K562 (cell line): ENCODE measurements around the gene PRUNE1. TPM values are rescaled to one million over a fixed set of nuclear protein-coding genes. Genes with fewer than 3 reads are reported as not detected.

Experiments
- ATAC-seq: fragments of 200-7000 bp; cut with Tn5 transposase; 3 replicates; pipeline ENCODE4 v1.9.1; 2020; ENCODE audit warnings: moderate library complexity
- BruUV-seq: library from RNA; stranded (reverse); fragments of 400-500 nt; replicated peaks from 2 replicates; lab custom pipeline; 2021; lab: Mats Ljungman, UMichigan
- CTCF ChIA-PET: fragments of 300-600 bp; formaldehyde crosslinking; extraction: SDS; loops from one replicate; lab custom pipeline; 2021; ENCODE audit warnings: low intra/inter-chr PET ratio; lab: Yijun Ruan, JAX
- POLR2A ChIA-PET: fragments of 300-600, 350-650 bp; sonication (Branson Sonifier 250); formaldehyde crosslinking; extraction: SDS; loops from one replicate; lab custom pipeline; 2021; ENCODE audit warnings: antibody characterized with exemption, inconsistent platforms; lab: Yijun Ruan, JAX
- DNase-seq, 4 experiments: peaks; one replicate each; pipeline versions ENCODE4 v3.0.0 to v3.0.0-alpha.2; 2011 to 2018; ENCODE audit warnings: low spot score in 3 of 4, mixed read lengths in 3 of 4; ENCODE audit errors: extremely low read depth in 1 of 4
- FAIRE-seq: peaks from 2 replicates; lab custom pipeline; 2011; peaks lifted over from hg19 to GRCh38; lab: Jason Lieb, UNC
- H2AFZ ChIP-seq: 2 replicates; pipeline ENCODE4 v1.6.0; 2011; ENCODE audit warnings: low read depth, low read length, control low read depth, inconsistent platforms
- H3K27ac ChIP-seq: fragments of 200-600 bp; 3 replicates; pipeline ENCODE4 v1.8.0; 2011; ENCODE audit warnings: low read depth, mild to moderate bottlenecking, control low read depth, inconsistent platforms, low read length, moderate library complexity, mixed read lengths; ENCODE audit errors: extremely low read depth
- H3K27me3 ChIP-seq, 2 experiments: fragments of 300-600 bp in 1 of 2; 2 replicates in 1 of 2; 3 replicates in 1 of 2; pipeline versions ENCODE4 v1.6.0 to v1.8.0; 2011; ENCODE audit warnings: inconsistent platforms in 2 of 2, low read length in 2 of 2, mild to moderate bottlenecking in 1 of 2, mixed read lengths in 1 of 2, moderate library complexity in 1 of 2; ENCODE audit not compliant: control insufficient read depth in 2 of 2, insufficient read depth in 2 of 2
- H3K36me3 ChIP-seq: fragments of 300-600 bp; 3 replicates; pipeline ENCODE4 v1.8.0; 2011; ENCODE audit warnings: mild to moderate bottlenecking, low read length, inconsistent platforms; ENCODE audit not compliant: control insufficient read depth, insufficient read depth
- H3K4me1 ChIP-seq, 2 experiments: fragments of 200-600 bp in 1 of 2; replicated peaks in 1 of 2; 2 replicates in 1 of 2; 3 replicates in 1 of 2; pipeline versions ENCODE4 v1.5.1 to v1.8.0; 2011; ENCODE audit warnings: inconsistent platforms in 2 of 2, low read length in 2 of 2, mild to moderate bottlenecking in 1 of 2, mixed read lengths in 1 of 2, moderate library complexity in 1 of 2; ENCODE audit not compliant: control insufficient read depth in 2 of 2, insufficient read depth in 2 of 2
- H3K4me2 ChIP-seq: 2 replicates; pipeline ENCODE4 v1.6.1; 2011; ENCODE audit warnings: low read length, control low read depth, inconsistent platforms, mixed read lengths; ENCODE audit not compliant: insufficient read depth
- H3K4me3 ChIP-seq: fragments of 200-600 bp; sonication (generic), shearing (Covaris generic); 2 replicates; pipeline ENCODE4 v1.5.1; 2016; ENCODE audit warnings: control low read depth, inconsistent platforms
- H3K79me2 ChIP-seq: fragments of 200-600 bp; 3 replicates; pipeline ENCODE4 v1.8.0; 2011; ENCODE audit warnings: low read length, inconsistent platforms; ENCODE audit not compliant: control insufficient read depth, insufficient read depth
- H3K9ac ChIP-seq, 2 experiments: 2 replicates each; pipeline versions ENCODE4 v1.6.0 to v1.6.1; 2011; ENCODE audit warnings: low read depth in 2 of 2, low read length in 2 of 2, control low read depth in 1 of 2, inconsistent platforms in 1 of 2, mild to moderate bottlenecking in 1 of 2, mixed read lengths in 1 of 2; ENCODE audit not compliant: insufficient read depth in 1 of 2
- H3K9me1 ChIP-seq: one replicate; pipeline ENCODE4 v1.6.0; 2011; ENCODE audit warnings: inconsistent platforms, mild to moderate bottlenecking, low read length, moderate library complexity; ENCODE audit not compliant: control insufficient read depth, insufficient read depth
- H3K9me3 ChIP-seq: replicated peaks from 2 replicates; pipeline ENCODE4 v1.5.1; 2011; ENCODE audit warnings: low read depth, low read length, inconsistent platforms; ENCODE audit not compliant: control insufficient read depth, insufficient read depth
- H4K20me1 ChIP-seq: replicated peaks from 2 replicates; pipeline ENCODE4 v1.6.1; 2011; ENCODE audit warnings: low read length, inconsistent platforms, mixed read lengths; ENCODE audit not compliant: control insufficient read depth, insufficient read depth
- CBX8 ChIP-seq: fragments of 200-600 bp; sonication (generic); IDR thresholded peaks from 2 replicates; pipeline ENCODE4 v1.6.1; 2012; ENCODE audit warnings: borderline replicate concordance, mixed run types, low read depth, mild to moderate bottlenecking, moderate library complexity, mixed read lengths, low read length, control low read depth, inconsistent platforms; ENCODE audit not compliant: poor library complexity, severe bottlenecking; ENCODE audit errors: extremely low read depth
- CTBP1 ChIP-seq: fragments of 450-650 bp; IDR thresholded peaks from 2 replicates; pipeline ENCODE4 v1.6.1; 2016; ENCODE audit warnings: borderline replicate concordance
- E2F3 ChIP-seq: fragments of 250-450 bp; sonication (Bioruptor Pico); IDR thresholded peaks from 2 replicates; pipeline ENCODE4 v1.4.0; 2020; ENCODE audit warnings: mild to moderate bottlenecking
- FOXJ2 ChIP-seq: fragments of 200-800 bp; sonication (Bioruptor generic); IDR thresholded peaks from 2 replicates; pipeline ENCODE4 v1.6.1; 2016; ENCODE audit warnings: missing genetic modification characterization, missing compliant biosample characterization
- GTF2E2 ChIP-seq: fragments of 200-800 bp; sonication (Bioruptor generic); IDR thresholded peaks from 2 replicates; pipeline ENCODE4 v1.6.1; 2016; ENCODE audit warnings: missing genetic modification characterization, missing compliant biosample characterization
- HNRNPH1 ChIP-seq: fragments of 200-400 bp; formaldehyde crosslinking; optimal IDR thresholded peaks from 2 replicates; pipeline ENCODE3; 2017; ENCODE audit warnings: low read depth, mild to moderate bottlenecking, low read length, moderate library complexity
- ILF3 ChIP-seq: fragments of 450-650 bp; IDR thresholded peaks from 2 replicates; pipeline ENCODE4 v1.6.1; 2018; ENCODE audit warnings: antibody characterized with exemption, mild to moderate bottlenecking, moderate library complexity, borderline replicate concordance
- KDM5B ChIP-seq: fragments of 200-600 bp; sonication (generic); IDR thresholded peaks from 2 replicates; pipeline ENCODE4 v1.6.1; 2012; ENCODE audit warnings: low read depth, mild to moderate bottlenecking, moderate library complexity, low read length, control low read depth, inconsistent platforms; ENCODE audit not compliant: insufficient replicate concordance
- NFRKB ChIP-seq: fragments of 450-650 bp; IDR thresholded peaks from 2 replicates; pipeline ENCODE4 v1.6.1; 2016; ENCODE audit warnings: low read depth
- RBM15 ChIP-seq: fragments of 200-400 bp; formaldehyde crosslinking; IDR thresholded peaks from 2 replicates; pipeline ENCODE4 v1.6.1; 2018; ENCODE audit warnings: mild to moderate bottlenecking, low read length, moderate library complexity; ENCODE audit not compliant: insufficient read depth
- SMARCA5 ChIP-seq: fragments of 450-650 bp; IDR thresholded peaks from 2 replicates; pipeline ENCODE4 v1.6.1; 2016
- SNIP1 ChIP-seq: fragments of 450-650 bp; IDR thresholded peaks from 2 replicates; pipeline ENCODE4 v1.7.1; 2017; ENCODE audit warnings: low read depth, mild to moderate bottlenecking
- SPI1 ChIP-seq: IDR thresholded peaks from 2 replicates; pipeline ENCODE4 v1.6.1; 2011; ENCODE audit warnings: low read depth, low read length, control low read depth, borderline replicate concordance
- U2AF1 ChIP-seq: fragments of 200-400 bp; formaldehyde crosslinking; optimal IDR thresholded peaks from 2 replicates; pipeline ENCODE3; 2017; ENCODE audit warnings: mild to moderate bottlenecking, low read depth, low read length, moderate library complexity
- ZNF134 ChIP-seq: fragments of 250-450 bp; sonication (Bioruptor Pico); conservative IDR thresholded peaks from 2 replicates; pipeline ENCODE4 v1.4.0; 2020
- ZNF668 ChIP-seq: fragments of 250-450 bp; sonication (Bioruptor Pico); IDR thresholded peaks from 2 replicates; pipeline ENCODE4 v1.8.0; 2022; ENCODE audit warnings: mild to moderate bottlenecking, inconsistent platforms
- ZNF79 ChIP-seq: fragments of 250-450 bp; sonication (Bioruptor Pico); IDR thresholded peaks from 2 replicates; pipeline ENCODE4 v1.4.0; 2020; ENCODE audit warnings: low read depth, mild to moderate bottlenecking, moderate library complexity
- WGBS: fragments of 100-300 bp; shearing (Covaris generic); methylation state at CpG from one replicate; pipeline ENCODE4 v1.1.6; 2016; ENCODE audit warnings: low coverage, mixed read lengths; ENCODE audit not compliant: insufficient coverage; ENCODE audit errors: missing lambda C conversion rate; 5-methylcytosine and 5-hydroxymethylcytosine counted together
- in situ Hi-C: fragments of 300-500 bp; cut with MboI; formaldehyde crosslinking; loops from 4 replicates; pipeline ENCODE4 v1.15.0; 2018; ENCODE audit warnings: inconsistent platforms, mixed read lengths
- intact Hi-C: fragments of 100-400 bp; cut with micrococcal nuclease; formaldehyde crosslinking; loops from 2 replicates; pipeline ENCODE4 v1.14.2; 2022
- polyA plus RNA-seq, 8 experiments: library from polyadenylated mRNA; depleted of rRNA in 4 of 8; stranded (reverse) in 5 of 8; unstranded in 3 of 8; fragments of >200 nt; fragmentation: Nextera tagmentation in 2 of 8; fragmentation: Illumina TruSeq in 1 of 8; extraction: Ambion mirVana in 2 of 8; extraction: Trizol in 1 of 8; gene quantifications; 2 replicates each; pipeline versions ENCODE4 v1.2.1 to v1.2.3, GENCODE V29; 2011 to 2014; ENCODE audit warnings: inconsistent platforms in 1 of 8, missing spikeins in 1 of 8
- total RNA-seq, 7 experiments: library from RNA; depleted of rRNA in 6 of 7; stranded (reverse); fragments of >200 nt in 6 of 7; fragmentation: Illumina TruSeq in 2 of 7; extraction: Trizol in 2 of 7; gene quantifications; 2 replicates each; pipeline versions ENCODE4 v1.2.1 to v1.2.3, GENCODE V29; 2011 to 2021; ENCODE audit warnings: low replicate concordance in 1 of 7

PRUNE1 gene
- total and polyA plus RNA-seq, 9 of the 15 experiments (the other 6 are each of a cell fraction or from before 2014, with no cell fraction given): 16.7 to 48.3 (median 26.2) TPM

DNA sequence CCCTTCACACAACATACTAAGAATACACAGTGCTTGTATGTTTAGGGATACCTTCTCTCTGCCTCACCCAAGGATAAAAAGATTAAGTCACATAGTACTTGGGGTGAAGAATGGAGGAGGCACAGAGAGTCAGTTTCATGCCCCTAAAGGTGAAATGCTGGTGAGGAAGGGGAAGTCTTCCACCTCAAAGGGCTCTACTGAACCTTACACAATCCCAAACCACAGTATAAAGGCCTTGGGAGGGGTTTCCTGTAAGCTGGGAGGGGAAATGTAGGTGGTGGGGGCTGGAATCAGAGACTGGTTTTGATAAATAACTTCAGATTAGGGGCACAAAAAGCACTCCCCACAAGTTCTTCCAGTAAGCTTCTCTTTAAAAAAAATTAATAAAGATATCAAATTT lies 5.1 kb upstream of the PRUNE1 start:
- intact Hi-C loops (no loop called here), in situ Hi-C loops (no loop called here)
- ATAC-seq: no peak
- CTCF ChIA-PET: no interaction called here
- Histone ChIP-seq H2AFZ (no peak overlapping the region), H3K36me3 (peaks cover 3% of the 10 kb centered on the region; the same call in 2 of the 3 replicates), H3K4me3 (no peak overlapping the region), H3K79me2 (peaks cover 9% of the 10 kb centered on the region; the same call in 1 of the 3 replicates), H3K4me1 (peaks cover 51 to 67% of the 10 kb centered on the region in 2 experiments), H3K4me2 (no peak overlapping the region), H3K27ac (no peak overlapping the region), H3K9ac (no peak overlapping the region; a peak in 1 of 4 replicates), H3K27me3 (no peaks in the 10 kb centered on the region), H3K9me3 (no peaks in the 10 kb centered on the region), H3K9me1 (no peaks in the 10 kb centered on the region), H4K20me1 (no peaks in the 10 kb centered on the region)
- POLR2A ChIA-PET: interaction anchor here (0.9 kb wide), 1 partner anchor 27 kb away, joined by 3 read pairs; no protein-coding TSS in a partner anchor
- DNase-seq: no peak
- BruUV-seq: no TSS peak
- no peak for FAIRE-seq
- TF ChIP-seq SPI1 (0 out of 2 replicates have a peak, but pooled peaks have one; percentile 24), ZNF134 (no peak)

DNA sequence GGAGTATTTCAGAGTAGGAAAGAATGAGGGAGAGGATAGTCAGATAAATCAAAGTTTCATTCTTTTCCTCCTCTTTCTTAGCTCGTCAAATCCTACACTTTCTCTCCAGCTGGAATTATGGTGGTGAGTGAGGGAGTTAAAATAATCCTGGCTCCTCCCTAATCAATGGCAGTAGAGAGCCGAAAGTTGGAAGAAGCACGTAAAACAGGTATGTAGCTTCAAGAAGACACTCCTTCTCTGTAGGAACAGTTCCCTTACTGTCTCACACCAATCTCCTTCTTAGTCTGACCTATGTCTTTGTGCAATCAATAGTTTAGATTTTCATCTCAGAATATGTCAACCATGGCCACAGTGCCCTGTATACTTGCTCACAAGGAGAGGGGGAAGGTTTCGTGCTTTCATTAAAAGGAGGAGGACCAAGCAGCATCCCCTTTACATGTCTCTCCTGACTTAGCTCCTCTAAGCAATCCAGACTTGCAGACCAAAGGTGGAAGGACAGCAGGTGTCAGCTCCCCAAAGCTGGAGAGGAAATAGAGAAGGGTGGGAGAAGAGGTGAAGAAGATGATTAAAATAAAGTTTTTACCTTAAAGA lies 2.4 kb upstream of the PRUNE1 start:
- H3K79me2 ChIP-seq: peaks cover 35% of the 10 kb centered on the region
- intact Hi-C loops: loop anchor here (2.0 to 5.0 kb wide), 3 partner anchors 27 to 66 kb away; partner anchors contain the start of genes CDC42SE1 and GABPB2
- CTCF ChIA-PET: interaction anchor here (0.9 to 1.9 kb wide), 2 partner anchors 26 to 750 kb away, joined by 3 to 12 read pairs; no protein-coding TSS in a partner anchor
- H3K9me3 ChIP-seq: no peaks in the 10 kb centered on the region
- BruUV-seq: no TSS peak
- DNase-seq: no peak
- no peaks in the 10 kb centered on the region for H3K36me3 ChIP-seq
- in situ Hi-C loops: no loop called here
- no peaks in the 10 kb centered on the region for H4K20me1 ChIP-seq
- ATAC-seq: no peak
- no peaks in the 10 kb centered on the region for H3K9me1 ChIP-seq
- H3K4me2 ChIP-seq: peak overlapping the region; percentile 100
- no peak for FAIRE-seq
- H3K4me1 ChIP-seq: peaks cover 46 to 53% of the 10 kb centered on the region in 2 experiments
- no peaks in the 10 kb centered on the region for H3K27me3 ChIP-seq
- H2AFZ ChIP-seq: peak overlapping the region; percentile 89
- POLR2A ChIA-PET: interaction anchor here (0.5 to 2.9 kb wide), 24 partner anchors 10 to 503 kb away, joined by 3 to 22 read pairs (median 4); partner anchors contain the start of genes ANXA9, CERS2 and MCL1
- H3K27ac ChIP-seq: peak overlapping the region; percentile 75
- H3K4me3 ChIP-seq: peak overlapping the region; percentile 44
- H3K9ac ChIP-seq: peak overlapping the region; percentile 88; a peak in 3 of 4 replicates
- 12% methylated on average over 4 of the region's 4 CpGs for WGBS
- TF ChIP-seq E2F3 (CRISPR knock-in tag) (no peak), RBM15 (no peak), NFRKB (no peak), SNIP1 (no peak), CTBP1 (peak; percentile 9; the same call in 1 of the 2 replicates), U2AF1 (no peak), CBX8 (no peak), KDM5B (peak; percentile 15), FOXJ2 (no peak), ILF3 (no peak), SMARCA5 (no peak), ZNF668 (CRISPR knock-in tag) (no peak), ZNF79 (no peak), HNRNPH1 (no peak), GTF2E2 (0 out of 2 replicates have a peak, but pooled peaks have one; percentile 37)
